GM23338 (cell line): ENCODE measurements around the gene HOXA11. TPM values are rescaled to one million over a fixed set of nuclear protein-coding genes. Genes with fewer than 3 reads are reported as not detected.

ENCODE experiments used
- ATAC-seq: fragments of 200-7000 bp; cut with Tn5 transposase; 3 replicates; pipeline ENCODE4 v1.9.1; 2020
- DNase-seq: peaks from one replicate; pipeline ENCODE4 v3.0.0-alpha.2; 2015; ENCODE audit warnings: low spot score
- H2AFZ ChIP-seq: fragments of 200-600 bp; sonication (generic); 2 replicates; pipeline ENCODE4 v1.8.0; 2016; ENCODE audit warnings: antibody characterized with exemption, mild to moderate bottlenecking, moderate library complexity
- H3F3A ChIP-seq: fragments of 200-600 bp; sonication (generic); replicated peaks from 2 replicates; pipeline ENCODE4 v1.8.0; 2017; ENCODE audit warnings: antibody characterized with exemption, mixed run types, low read depth
- H3K27ac ChIP-seq: fragments of 200-600 bp; sonication (generic); 2 replicates; pipeline ENCODE4 v1.6.1; 2016; ENCODE audit warnings: low read depth
- H3K27me3 ChIP-seq: fragments of 200-600 bp; sonication (generic); 2 replicates; pipeline ENCODE4 v1.8.0; 2016; ENCODE audit warnings: mild to moderate bottlenecking, mixed run types, moderate library complexity; ENCODE audit not compliant: insufficient read depth
- H3K36me3 ChIP-seq: fragments of 200-600 bp; sonication (generic); 2 replicates; pipeline ENCODE4 v1.8.0; 2016; ENCODE audit warnings: mild to moderate bottlenecking; ENCODE audit not compliant: insufficient read depth
- H3K4me1 ChIP-seq: fragments of 200-600 bp; sonication (generic); 2 replicates; pipeline ENCODE4 v1.8.0; 2016; ENCODE audit warnings: mild to moderate bottlenecking, moderate library complexity; ENCODE audit not compliant: insufficient read depth
- H3K4me2 ChIP-seq: fragments of 200-600 bp; sonication (generic); 2 replicates; pipeline ENCODE4 v1.7.1; 2017; ENCODE audit warnings: mixed run types
- H3K4me3 ChIP-seq: fragments of 200-600 bp; sonication (generic); 2 replicates; pipeline ENCODE4 v1.6.1; 2016; ENCODE audit warnings: mixed run types
- H3K79me2 ChIP-seq: fragments of 200-600 bp; sonication (generic); replicated peaks from 2 replicates; pipeline ENCODE4 v1.8.0; 2017; ENCODE audit warnings: mild to moderate bottlenecking; ENCODE audit not compliant: insufficient read depth
- H3K9me2 ChIP-seq: fragments of 200-600 bp; sonication (generic); 2 replicates; pipeline ENCODE4 v1.8.0; 2017; ENCODE audit not compliant: insufficient read depth
- H4K20me1 ChIP-seq: fragments of 200-600 bp; sonication (generic); replicated peaks from 2 replicates; pipeline ENCODE4 v1.8.0; 2017; ENCODE audit warnings: mild to moderate bottlenecking; ENCODE audit not compliant: insufficient read depth
- H3K27ac Mint-ChIP-seq: 2 replicates; pipeline ENCODE4 v1.8.0; 2020; ENCODE audit warnings: inconsistent platforms, mild to moderate bottlenecking, moderate library complexity, mixed read lengths
- H3K27me3 Mint-ChIP-seq: 3 replicates; pipeline ENCODE4 v1.8.0; 2022; ENCODE audit warnings: low read depth, mild to moderate bottlenecking, moderate library complexity, mixed read lengths, inconsistent platforms; ENCODE audit not compliant: insufficient read depth, poor library complexity
- H3K36me3 Mint-ChIP-seq: 3 replicates; pipeline ENCODE4 v1.8.0; 2021; ENCODE audit warnings: low read depth, mild to moderate bottlenecking, inconsistent platforms, moderate library complexity, mixed read lengths
- H3K4me1 Mint-ChIP-seq: 3 replicates; pipeline ENCODE4 v1.8.0; 2020; ENCODE audit warnings: mild to moderate bottlenecking, inconsistent platforms, mixed read lengths
- H3K4me3 Mint-ChIP-seq: 3 replicates; pipeline ENCODE4 v1.8.0; 2021; ENCODE audit warnings: moderate library complexity, mild to moderate bottlenecking, inconsistent platforms, mixed read lengths
- H3K9me3 Mint-ChIP-seq: 3 replicates; pipeline ENCODE4 v1.8.0; 2020; ENCODE audit warnings: moderate library complexity, mild to moderate bottlenecking, inconsistent platforms, mixed read lengths
- CREB1 ChIP-seq: fragments of 250-450 bp; sonication (Bioruptor Pico); IDR thresholded peaks from 2 replicates; pipeline ENCODE4 v1.5.0; 2020; ENCODE audit warnings: low read depth, mild to moderate bottlenecking, moderate library complexity
- EZH2 ChIP-seq: fragments of 200-600 bp; sonication (generic); IDR thresholded peaks from one replicate; pipeline ENCODE4 v1.8.0; 2017; ENCODE audit warnings: antibody characterized with exemption, mild to moderate bottlenecking, low read depth; ENCODE audit not compliant: unreplicated experiment
- EZH2phosphoT487 ChIP-seq: fragments of 200-600 bp; sonication (generic); IDR thresholded peaks from one replicate; pipeline ENCODE4 v1.8.1; 2018; ENCODE audit warnings: antibody characterized with exemption; ENCODE audit not compliant: unreplicated experiment
- JUNB ChIP-seq: IDR thresholded peaks from one replicate; pipeline ENCODE4 v1.6.1; 2016; ENCODE audit warnings: antibody characterized with exemption; ENCODE audit not compliant: unreplicated experiment
- NANOG ChIP-seq: IDR thresholded peaks from 2 replicates; pipeline ENCODE4 v1.6.1; 2016; ENCODE audit warnings: antibody characterized with exemption, borderline replicate concordance
- ZNF331 ChIP-seq: fragments of 250-450 bp; sonication (Bioruptor Pico); IDR thresholded peaks from 2 replicates; pipeline ENCODE4 v1.5.0; 2020; ENCODE audit warnings: low read depth, mild to moderate bottlenecking, moderate library complexity
- polyA plus RNA-seq: library from polyadenylated mRNA; unstranded; fragments of >200 nt; fragmentation: Nextera tagmentation; extraction: Ambion mirVana; gene quantifications from 2 replicates; pipeline ENCODE4 v1.2.1, GENCODE V29; 2016
- total RNA-seq: library from RNA; depleted of rRNA; stranded (reverse); fragments of >200 nt; shearing (Covaris generic); gene quantifications from 2 replicates; pipeline ENCODE4 v1.2.3, GENCODE V29; 2014
- TF ChIP-seq, protein P1 (sequence below): IDR thresholded peaks from 2 replicates; pipeline ENCODE4 v1.6.1; 2016; ENCODE audit warnings: antibody characterized with exemption
- TF ChIP-seq, protein P2 (sequence below): fragments of 250-450 bp; sonication (Bioruptor Pico); IDR thresholded peaks from 2 replicates; pipeline ENCODE4 v1.5.0; 2020; ENCODE audit warnings: mild to moderate bottlenecking, moderate library complexity

The HOXA11 gene
- total and polyA plus RNA-seq, 2 experiments from 2014 or later, result not detected

DNA sequence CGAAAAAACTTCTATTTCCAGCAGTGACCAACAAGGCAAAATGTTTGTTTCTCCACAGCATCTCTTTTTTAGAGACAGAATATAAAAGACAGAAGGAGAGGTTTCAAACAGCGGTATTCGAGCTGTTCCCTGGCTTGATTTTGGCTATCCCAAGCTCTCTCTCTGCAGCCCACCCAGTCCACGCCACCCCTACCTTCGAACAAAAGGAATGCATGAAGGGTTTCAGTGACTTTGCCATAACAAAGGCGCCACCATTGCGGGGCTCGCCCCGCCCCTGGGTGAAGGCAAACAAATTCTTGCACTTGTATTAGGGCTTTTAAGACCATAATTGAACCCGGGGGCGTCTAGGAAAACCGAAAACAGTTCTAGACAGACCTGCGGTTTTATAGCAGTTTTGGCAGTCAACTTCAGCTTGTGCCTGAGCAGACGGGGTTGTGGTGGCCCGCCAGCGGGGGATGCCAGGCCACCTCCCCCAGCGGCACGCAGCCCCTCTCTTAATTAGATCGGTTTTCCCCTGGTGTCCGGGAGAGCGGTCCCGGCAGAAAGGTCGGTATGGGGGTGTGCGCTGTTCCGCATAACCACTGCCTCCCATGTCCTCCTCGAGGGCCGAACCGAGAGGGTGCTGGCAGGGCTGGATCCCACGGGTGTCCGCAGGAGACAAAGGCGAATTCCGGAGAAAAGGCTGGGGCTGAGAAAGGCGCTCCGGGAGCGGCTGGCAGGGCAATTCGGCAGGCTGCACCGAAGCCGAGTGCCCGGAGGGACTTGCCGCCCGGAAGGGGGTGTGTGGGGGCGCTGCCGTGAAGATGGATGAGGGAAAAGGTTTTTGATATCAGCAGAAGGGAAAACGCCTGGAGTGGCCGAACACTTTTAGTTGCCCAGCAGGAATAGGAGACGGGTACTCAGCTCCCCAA lies 2.7 kb upstream of the HOXA11 start:
- no peak overlapping the region for H3K27ac ChIP-seq
- Mint-ChIP-seq H3K36me3 (no peaks in the 10 kb centered on the region), H3K4me1 (peaks cover 40% of the 10 kb centered on the region), H3K27ac (no peak overlapping the region), H3K27me3 (peaks cover 99% of the 10 kb centered on the region), H3K9me3 (peaks cover 2% of the 10 kb centered on the region; the same call in 2 of the 3 replicates), H3K4me3 (peak overlapping the region; percentile 58)
- ATAC-seq (no peak), DNase-seq (peak; percentile 55)
- H3K4me3 ChIP-seq, result peak overlapping the region; percentile 48; the same call in 1 of the 2 replicates
- peak overlapping the region; percentile 77 for H3K4me2 ChIP-seq
- peak; percentile 43 for TF ChIP-seq EZH2phosphoT487
- no peak for TF ChIP-seq ZNF331 (CRISPR knock-in tag)
- TF ChIP-seq CREB1 (CRISPR knock-in tag), result no peak
- TF ChIP-seq NANOG, result no peak
- no peak for TF ChIP-seq JUNB
- TF ChIP-seq, protein P1, sequence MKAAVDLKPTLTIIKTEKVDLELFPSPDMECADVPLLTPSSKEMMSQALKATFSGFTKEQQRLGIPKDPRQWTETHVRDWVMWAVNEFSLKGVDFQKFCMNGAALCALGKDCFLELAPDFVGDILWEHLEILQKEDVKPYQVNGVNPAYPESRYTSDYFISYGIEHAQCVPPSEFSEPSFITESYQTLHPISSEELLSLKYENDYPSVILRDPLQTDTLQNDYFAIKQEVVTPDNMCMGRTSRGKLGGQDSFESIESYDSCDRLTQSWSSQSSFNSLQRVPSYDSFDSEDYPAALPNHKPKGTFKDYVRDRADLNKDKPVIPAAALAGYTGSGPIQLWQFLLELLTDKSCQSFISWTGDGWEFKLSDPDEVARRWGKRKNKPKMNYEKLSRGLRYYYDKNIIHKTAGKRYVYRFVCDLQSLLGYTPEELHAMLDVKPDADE, result no peak
- peak; percentile 54 for TF ChIP-seq EZH2
- TF ChIP-seq, protein P2, sequence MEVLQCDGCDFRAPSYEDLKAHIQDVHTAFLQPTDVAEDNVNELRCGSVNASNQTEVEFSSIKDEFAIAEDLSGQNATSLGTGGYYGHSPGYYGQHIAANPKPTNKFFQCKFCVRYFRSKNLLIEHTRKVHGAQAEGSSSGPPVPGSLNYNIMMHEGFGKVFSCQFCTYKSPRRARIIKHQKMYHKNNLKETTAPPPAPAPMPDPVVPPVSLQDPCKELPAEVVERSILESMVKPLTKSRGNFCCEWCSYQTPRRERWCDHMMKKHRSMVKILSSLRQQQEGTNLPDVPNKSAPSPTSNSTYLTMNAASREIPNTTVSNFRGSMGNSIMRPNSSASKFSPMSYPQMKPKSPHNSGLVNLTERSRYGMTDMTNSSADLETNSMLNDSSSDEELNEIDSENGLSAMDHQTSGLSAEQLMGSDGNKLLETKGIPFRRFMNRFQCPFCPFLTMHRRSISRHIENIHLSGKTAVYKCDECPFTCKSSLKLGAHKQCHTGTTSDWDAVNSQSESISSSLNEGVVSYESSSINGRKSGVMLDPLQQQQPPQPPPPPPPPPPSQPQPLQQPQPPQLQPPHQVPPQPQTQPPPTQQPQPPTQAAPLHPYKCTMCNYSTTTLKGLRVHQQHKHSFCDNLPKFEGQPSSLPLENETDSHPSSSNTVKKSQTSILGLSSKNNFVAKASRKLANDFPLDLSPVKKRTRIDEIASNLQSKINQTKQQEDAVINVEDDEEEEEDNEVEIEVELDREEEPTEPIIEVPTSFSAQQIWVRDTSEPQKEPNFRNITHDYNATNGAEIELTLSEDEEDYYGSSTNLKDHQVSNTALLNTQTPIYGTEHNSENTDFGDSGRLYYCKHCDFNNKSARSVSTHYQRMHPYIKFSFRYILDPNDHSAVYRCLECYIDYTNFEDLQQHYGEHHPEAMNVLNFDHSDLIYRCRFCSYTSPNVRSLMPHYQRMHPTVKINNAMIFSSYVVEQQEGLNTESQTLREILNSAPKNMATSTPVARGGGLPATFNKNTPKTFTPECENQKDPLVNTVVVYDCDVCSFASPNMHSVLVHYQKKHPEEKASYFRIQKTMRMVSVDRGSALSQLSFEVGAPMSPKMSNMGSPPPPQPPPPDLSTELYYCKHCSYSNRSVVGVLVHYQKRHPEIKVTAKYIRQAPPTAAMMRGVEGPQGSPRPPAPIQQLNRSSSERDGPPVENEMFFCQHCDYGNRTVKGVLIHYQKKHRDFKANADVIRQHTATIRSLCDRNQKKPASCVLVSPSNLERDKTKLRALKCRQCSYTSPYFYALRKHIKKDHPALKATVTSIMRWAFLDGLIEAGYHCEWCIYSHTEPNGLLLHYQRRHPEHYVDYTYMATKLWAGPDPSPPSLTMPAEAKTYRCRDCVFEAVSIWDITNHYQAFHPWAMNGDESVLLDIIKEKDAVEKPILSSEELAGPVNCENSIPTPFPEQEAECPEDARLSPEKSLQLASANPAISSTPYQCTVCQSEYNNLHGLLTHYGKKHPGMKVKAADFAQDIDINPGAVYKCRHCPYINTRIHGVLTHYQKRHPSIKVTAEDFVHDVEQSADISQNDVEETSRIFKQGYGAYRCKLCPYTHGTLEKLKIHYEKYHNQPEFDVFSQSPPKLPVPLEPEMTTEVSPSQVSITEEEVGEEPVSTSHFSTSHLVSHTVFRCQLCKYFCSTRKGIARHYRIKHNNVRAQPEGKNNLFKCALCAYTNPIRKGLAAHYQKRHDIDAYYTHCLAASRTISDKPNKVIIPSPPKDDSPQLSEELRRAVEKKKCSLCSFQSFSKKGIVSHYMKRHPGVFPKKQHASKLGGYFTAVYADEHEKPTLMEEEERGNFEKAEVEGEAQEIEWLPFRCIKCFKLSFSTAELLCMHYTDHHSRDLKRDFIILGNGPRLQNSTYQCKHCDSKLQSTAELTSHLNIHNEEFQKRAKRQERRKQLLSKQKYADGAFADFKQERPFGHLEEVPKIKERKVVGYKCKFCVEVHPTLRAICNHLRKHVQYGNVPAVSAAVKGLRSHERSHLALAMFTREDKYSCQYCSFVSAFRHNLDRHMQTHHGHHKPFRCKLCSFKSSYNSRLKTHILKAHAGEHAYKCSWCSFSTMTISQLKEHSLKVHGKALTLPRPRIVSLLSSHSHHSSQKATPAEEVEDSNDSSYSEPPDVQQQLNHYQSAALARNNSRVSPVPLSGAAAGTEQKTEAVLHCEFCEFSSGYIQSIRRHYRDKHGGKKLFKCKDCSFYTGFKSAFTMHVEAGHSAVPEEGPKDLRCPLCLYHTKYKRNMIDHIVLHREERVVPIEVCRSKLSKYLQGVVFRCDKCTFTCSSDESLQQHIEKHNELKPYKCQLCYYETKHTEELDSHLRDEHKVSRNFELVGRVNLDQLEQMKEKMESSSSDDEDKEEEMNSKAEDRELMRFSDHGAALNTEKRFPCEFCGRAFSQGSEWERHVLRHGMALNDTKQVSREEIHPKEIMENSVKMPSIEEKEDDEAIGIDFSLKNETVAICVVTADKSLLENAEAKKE (CRISPR knock-in tag), result no peak
- peaks cover 41% of the 10 kb centered on the region for H4K20me1 ChIP-seq
- H2AFZ ChIP-seq, result no peak overlapping the region
- H3K36me3 ChIP-seq, result no peaks in the 10 kb centered on the region
- peaks cover 100% of the 10 kb centered on the region for H3K27me3 ChIP-seq
- peaks cover 69% of the 10 kb centered on the region for H3F3A ChIP-seq
- H3K9me2 ChIP-seq, result no peaks in the 10 kb centered on the region
- no peaks in the 10 kb centered on the region for H3K79me2 ChIP-seq
- peaks cover 71% of the 10 kb centered on the region for H3K4me1 ChIP-seq
